ENCODE measurements around the gene SPRED1. TPM values are rescaled to one million over a fixed set of nuclear protein-coding genes. Genes with fewer than 3 reads are reported as not detected.

Gene SPRED1
- total RNA-seq, 2 experiments from 2014 or later, result 0.03 to 0.05 TPM

DNA sequence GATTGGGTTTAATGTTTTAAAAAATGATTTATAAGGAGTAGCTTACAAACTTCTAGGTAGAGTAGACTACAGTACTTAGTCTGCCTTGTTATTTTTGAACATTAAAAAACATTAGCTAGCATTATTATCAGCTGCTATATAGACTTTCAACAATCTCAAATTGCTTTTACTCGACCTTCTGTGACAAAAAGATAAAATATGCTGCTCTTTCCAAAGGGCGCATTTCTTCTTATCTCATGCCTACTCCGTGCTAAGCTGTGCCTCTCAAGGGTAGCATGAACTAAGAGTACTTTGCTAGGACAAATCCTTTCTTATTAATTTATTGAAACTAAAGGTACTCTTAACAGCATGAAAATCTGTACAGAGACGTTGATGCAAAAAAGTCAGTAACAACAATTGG lies 71.3 kb downstream of the SPRED1 start:
- Mint-ChIP-seq H3K4me3 (no peak overlapping the region), H3K27me3 (no peaks in the 10 kb centered on the region), H3K4me1 (ENCODE audit: low read depth) (no peaks in the 10 kb centered on the region), H3K9me3 (no peaks in the 10 kb centered on the region), H3K27ac (no peak overlapping the region), H3K36me3 (ENCODE audit: low read depth) (no peaks in the 10 kb centered on the region)
- Histone ChIP-seq H3K4me3 (ENCODE audit: low read length) (no peak overlapping the region), H3K36me3 (ENCODE audit: insufficient read depth, low read length) (no peaks in the 10 kb centered on the region), H3K9me3 (ENCODE audit: control insufficient read depth in 1 of 2, insufficient read depth in 1 of 2, low read length in 2 of 2) (no peaks in the 10 kb centered on the region), H3K4me1 (ENCODE audit: insufficient read depth, low read length) (no peaks in the 10 kb centered on the region), H3K27ac (ENCODE audit: low read depth in 1 of 2, low read length in 2 of 2) (no peak overlapping the region), H3K27me3 (ENCODE audit: control insufficient read depth in 1 of 2, insufficient read depth in 2 of 2, low read length in 2 of 2) (no peaks in the 10 kb centered on the region)
- CTCF ChIA-PET, result interaction anchor here (0.6 kb wide), 1 partner anchor 19 kb away, joined by 4 read pairs; no protein-coding TSS in a partner anchor
- DNase-seq (no peak), ATAC-seq (ENCODE audit: poor library complexity) (no peak)
- intact Hi-C loops (cut with DNase I, micrococcal nuclease), result no loop called here
- POLR2A ChIA-PET, result no interaction called here
- TF ChIP-seq, protein P1, sequence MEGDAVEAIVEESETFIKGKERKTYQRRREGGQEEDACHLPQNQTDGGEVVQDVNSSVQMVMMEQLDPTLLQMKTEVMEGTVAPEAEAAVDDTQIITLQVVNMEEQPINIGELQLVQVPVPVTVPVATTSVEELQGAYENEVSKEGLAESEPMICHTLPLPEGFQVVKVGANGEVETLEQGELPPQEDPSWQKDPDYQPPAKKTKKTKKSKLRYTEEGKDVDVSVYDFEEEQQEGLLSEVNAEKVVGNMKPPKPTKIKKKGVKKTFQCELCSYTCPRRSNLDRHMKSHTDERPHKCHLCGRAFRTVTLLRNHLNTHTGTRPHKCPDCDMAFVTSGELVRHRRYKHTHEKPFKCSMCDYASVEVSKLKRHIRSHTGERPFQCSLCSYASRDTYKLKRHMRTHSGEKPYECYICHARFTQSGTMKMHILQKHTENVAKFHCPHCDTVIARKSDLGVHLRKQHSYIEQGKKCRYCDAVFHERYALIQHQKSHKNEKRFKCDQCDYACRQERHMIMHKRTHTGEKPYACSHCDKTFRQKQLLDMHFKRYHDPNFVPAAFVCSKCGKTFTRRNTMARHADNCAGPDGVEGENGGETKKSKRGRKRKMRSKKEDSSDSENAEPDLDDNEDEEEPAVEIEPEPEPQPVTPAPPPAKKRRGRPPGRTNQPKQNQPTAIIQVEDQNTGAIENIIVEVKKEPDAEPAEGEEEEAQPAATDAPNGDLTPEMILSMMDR (IDR thresholded peaks at IDR 0.05), result no peak

DNA sequence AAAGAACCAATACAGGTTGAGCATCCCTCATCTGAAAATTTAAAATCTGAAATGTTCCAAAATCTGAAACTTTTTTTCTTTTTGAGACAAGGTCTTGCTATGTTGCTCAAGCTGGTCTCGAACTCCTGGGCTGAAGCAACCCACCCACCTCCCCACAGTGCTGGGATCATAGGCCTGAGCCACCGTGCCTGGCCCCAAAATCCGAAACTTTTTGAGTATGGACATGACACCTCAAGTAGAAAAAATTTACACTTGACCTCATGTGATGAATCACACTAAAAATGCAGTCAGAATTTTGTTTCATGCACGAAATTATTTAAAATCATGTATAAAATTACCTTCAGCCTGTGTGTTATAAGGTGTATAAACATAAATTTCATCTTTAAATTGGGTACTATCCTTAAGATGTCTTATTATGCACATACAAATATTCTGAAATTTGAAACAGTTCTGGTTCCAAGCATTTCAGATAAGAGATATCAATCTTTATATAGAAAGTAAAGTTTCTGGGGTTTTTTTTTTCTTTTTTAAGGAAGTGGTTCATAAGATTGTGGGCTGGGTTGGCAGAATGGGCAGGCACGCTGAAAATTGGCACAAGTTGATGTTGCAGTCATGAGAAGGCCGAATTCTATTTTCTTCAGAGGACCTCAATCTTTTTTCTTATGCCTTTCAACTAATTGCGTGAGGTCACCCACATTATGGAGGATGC lies 72.5 kb downstream of the SPRED1 start:
- H3K4me1 ChIP-seq (ENCODE audit: insufficient read depth, low read length), result no peaks in the 10 kb centered on the region
- H3K27me3 ChIP-seq (ENCODE audit: control insufficient read depth in 1 of 2, insufficient read depth in 2 of 2, low read length in 2 of 2), result no peaks in the 10 kb centered on the region
- H3K9me3 ChIP-seq (ENCODE audit: control insufficient read depth in 1 of 2, insufficient read depth in 1 of 2, low read length in 2 of 2), result no peaks in the 10 kb centered on the region
- no peak overlapping the region for H3K4me3 Mint-ChIP-seq
- H3K4me3 ChIP-seq (ENCODE audit: low read length), result no peak overlapping the region
- ATAC-seq (ENCODE audit: poor library complexity) (no peak), DNase-seq (no peak)
- ChIA-PET CTCF (no interaction called here), POLR2A (no interaction called here)
- H3K27ac ChIP-seq (ENCODE audit: low read depth in 1 of 2, low read length in 2 of 2), result no peak overlapping the region
- no peaks in the 10 kb centered on the region for H3K4me1 Mint-ChIP-seq (ENCODE audit: low read depth)
- H3K27ac Mint-ChIP-seq, result no peak overlapping the region
- H3K36me3 ChIP-seq (ENCODE audit: insufficient read depth, low read length), result no peaks in the 10 kb centered on the region
- TF ChIP-seq, protein P1 (IDR thresholded peaks at IDR 0.05), result no peak
- no peaks in the 10 kb centered on the region for H3K36me3 Mint-ChIP-seq (ENCODE audit: low read depth)
- H3K27me3 Mint-ChIP-seq, result no peaks in the 10 kb centered on the region
- intact Hi-C loops (cut with DNase I, micrococcal nuclease), result no loop called here
- H3K9me3 Mint-ChIP-seq, result no peaks in the 10 kb centered on the region

DNA sequence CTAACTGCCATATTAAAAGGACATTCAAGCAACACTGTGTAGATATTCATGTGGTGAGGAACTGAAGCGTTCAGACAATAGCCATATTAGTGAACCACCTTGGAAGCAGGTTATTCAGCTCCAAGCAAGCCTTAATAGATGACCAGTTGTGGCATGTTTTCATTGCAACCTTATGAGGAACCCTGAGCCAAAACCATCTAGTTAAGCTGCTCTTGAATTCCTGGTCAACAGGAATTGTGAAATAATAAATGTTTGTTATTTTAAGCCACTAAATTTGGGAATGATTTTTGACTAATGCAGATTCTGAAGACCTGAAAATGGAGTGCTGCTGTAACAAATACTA lies 73.0 kb downstream of the SPRED1 start:
- no peak overlapping the region for H3K27ac ChIP-seq (ENCODE audit: low read depth in 1 of 2, low read length in 2 of 2)
- no peaks in the 10 kb centered on the region for H3K36me3 Mint-ChIP-seq (ENCODE audit: low read depth)
- no peak overlapping the region for H3K4me3 ChIP-seq (ENCODE audit: low read length)
- no peak for ATAC-seq (ENCODE audit: poor library complexity)
- CTCF ChIA-PET, result no interaction called here
- H3K27me3 Mint-ChIP-seq, result no peaks in the 10 kb centered on the region
- H3K9me3 ChIP-seq (ENCODE audit: control insufficient read depth in 1 of 2, insufficient read depth in 1 of 2, low read length in 2 of 2), result no peaks in the 10 kb centered on the region
- no peaks in the 10 kb centered on the region for H3K9me3 Mint-ChIP-seq
- no peaks in the 10 kb centered on the region for H3K36me3 ChIP-seq (ENCODE audit: insufficient read depth, low read length)
- TF ChIP-seq, protein P1 (IDR thresholded peaks at IDR 0.05), result no peak
- H3K4me1 ChIP-seq (ENCODE audit: insufficient read depth, low read length), result no peaks in the 10 kb centered on the region
- DNase-seq, result no peak
- no peak overlapping the region for H3K4me3 Mint-ChIP-seq
- intact Hi-C loops (cut with DNase I, micrococcal nuclease), result no loop called here
- no peaks in the 10 kb centered on the region for H3K4me1 Mint-ChIP-seq (ENCODE audit: low read depth)
- H3K27ac Mint-ChIP-seq, result no peak overlapping the region
- H3K27me3 ChIP-seq (ENCODE audit: control insufficient read depth in 1 of 2, insufficient read depth in 2 of 2, low read length in 2 of 2), result no peaks in the 10 kb centered on the region
- POLR2A ChIA-PET, result no interaction called here

Measured in CD4-positive, alpha-beta T cell (primary cell).